Hepatic stellate cell (primary cell): Measurements from ENCODE around the gene ADAP1.

Experiments
- DNase-seq: peaks from one replicate; pipeline ENCODE4 v3.0.0; 2011; ENCODE audit warnings: low spot score

ADAP1 gene

DNA sequence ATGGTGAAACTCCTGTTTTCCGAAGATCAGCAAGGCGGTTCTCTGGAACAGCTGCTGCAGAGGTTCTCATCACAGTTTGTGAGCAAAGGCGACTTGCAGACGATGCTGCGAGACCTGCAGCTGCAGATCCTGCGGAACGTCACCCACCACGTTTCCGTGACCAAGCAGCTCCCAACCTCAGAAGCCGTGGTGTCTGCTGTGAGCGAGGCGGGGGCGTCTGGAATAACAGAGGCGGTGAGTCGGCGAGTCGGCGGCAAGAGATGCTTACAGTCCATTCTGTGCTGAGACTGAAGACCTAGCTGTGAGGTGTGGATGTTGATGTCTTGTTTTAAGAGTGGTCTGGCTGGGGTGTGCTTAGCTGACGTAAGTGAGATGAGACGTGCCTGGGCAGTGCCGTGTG lies 94.3 kb downstream of the ADAP1 start:
- DNase-seq: no peak

- DNase-seq: no peak
These were observed 95.0 kb downstream of the ADAP1 start for GRCh38 chr7:859359-860030.

GRCh38 chr7:857661-858060 lies 96.8 kb downstream of the ADAP1 start:
- no peak for DNase-seq

GRCh38 chr7:856444-857095 lies 97.9 kb downstream of the ADAP1 start:
- no peak for DNase-seq

- no peak for DNase-seq
These were observed 98.7 kb downstream of the ADAP1 start for GRCh38 chr7:855686-856369.

DNA sequence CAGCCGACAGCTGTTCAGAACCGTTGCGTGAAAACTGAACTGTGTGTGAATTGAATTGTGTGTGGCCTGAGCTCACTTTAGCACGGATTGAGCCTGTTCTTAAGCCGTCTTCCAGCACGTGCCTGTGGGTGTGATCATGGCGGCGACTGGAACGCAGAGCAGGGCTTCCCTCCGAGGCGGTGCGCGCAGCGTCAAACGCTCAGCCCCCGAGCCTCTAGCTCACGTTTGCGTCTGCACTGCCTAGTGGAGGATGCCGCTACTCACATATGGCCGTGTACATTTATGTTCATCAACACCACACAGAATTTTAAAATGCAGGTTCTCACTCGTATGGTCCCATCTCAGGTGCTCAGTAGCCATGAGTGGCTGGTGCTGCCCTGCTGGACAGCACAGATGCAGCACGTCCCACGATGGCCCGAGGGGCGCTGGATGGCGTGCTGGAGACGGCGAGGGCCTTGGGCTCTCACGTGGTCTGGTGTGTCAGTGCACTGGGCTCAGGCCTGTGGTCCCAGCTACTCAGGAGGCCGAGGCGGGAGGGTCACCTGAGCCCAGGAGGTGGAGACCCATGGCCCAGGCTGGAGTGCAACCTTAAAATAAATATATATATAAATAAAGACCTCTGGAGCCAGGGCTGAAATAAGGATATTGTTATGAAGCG lies 100.2 kb downstream of the ADAP1 start:
- no peak for DNase-seq

GRCh38 chr7:853366-854117 lies 100.9 kb downstream of the ADAP1 start:
- DNase-seq: no peak

DNA sequence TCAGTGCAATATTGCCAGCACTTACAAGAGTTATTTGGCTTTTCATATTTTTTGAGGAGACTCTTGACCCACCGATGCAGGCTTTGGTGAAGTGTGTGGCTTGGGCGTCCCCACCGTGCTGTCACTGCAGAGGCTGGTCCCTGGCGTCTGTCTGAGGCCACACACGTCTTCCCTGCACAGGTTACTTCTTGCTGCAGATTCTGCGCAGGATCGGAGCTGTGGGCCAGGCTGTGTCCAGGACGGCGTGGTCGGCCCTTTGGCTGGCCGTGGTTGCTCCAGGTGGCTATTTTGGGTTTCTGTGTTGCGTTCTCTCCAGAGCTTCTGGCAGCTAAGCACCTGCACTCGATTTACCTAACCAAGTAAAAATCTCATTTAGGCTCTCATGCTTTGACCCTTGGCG lies 103.3 kb downstream of the ADAP1 start:
- no peak for DNase-seq

- no peak for DNase-seq
These were observed 104.7 kb downstream of the ADAP1 start for GRCh38 chr7:849781-850180.

GRCh38 chr7:849145-849544 lies 105.3 kb downstream of the ADAP1 start:
- DNase-seq: no peak
